Posterior vena cava (tissue), 2 donors: Measurements from ENCODE around the gene CST9L. TPM values are rescaled to one million over a fixed set of nuclear protein-coding genes. Genes with fewer than 3 reads are reported as not detected.
A peak's percentile ranks its signal among the peaks of the same experiment; 100 is the strongest.

Experiments used
- DNase-seq: peaks from one replicate; pipeline ENCODE4 v3.0.0-alpha.2; 2020; ENCODE audit warnings: low spot score
- intact Hi-C, 2 donors: fragments of 100-400 bp; cut with DNase I; formaldehyde crosslinking; loops; one replicate each; pipeline versions ENCODE4 v1.14.1 to v1.14.2; 2022 to 2023
- long read RNA-seq, 2 donors: library from polyadenylated mRNA; unstranded; transcript quantifications; one replicate each; pipeline ENCODE4 v2.0.0, GENCODE V29; 2020 to 2021
- total RNA-seq, 2 donors: library from RNA; stranded (reverse); fragmentation: NEBNext Ultra II Directional; extraction: Animal tissue kit (Norgen Biotek cat#: 25700); gene quantifications; one replicate each; pipeline ENCODE4 v1.2.1, GENCODE V29; 2021
- donor health status: DM: yes; HTN: yes; CAD: no.
- donor health status: DM: yes; HTN: yes; CAD: no.

Gene CST9L, protein sequence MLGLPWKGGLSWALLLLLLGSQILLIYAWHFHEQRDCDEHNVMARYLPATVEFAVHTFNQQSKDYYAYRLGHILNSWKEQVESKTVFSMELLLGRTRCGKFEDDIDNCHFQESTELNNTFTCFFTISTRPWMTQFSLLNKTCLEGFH
- not detected for total RNA-seq
- long read RNA-seq, donor 1: 0 reads
- long read RNA-seq, donor 2: 0 reads

DNA sequence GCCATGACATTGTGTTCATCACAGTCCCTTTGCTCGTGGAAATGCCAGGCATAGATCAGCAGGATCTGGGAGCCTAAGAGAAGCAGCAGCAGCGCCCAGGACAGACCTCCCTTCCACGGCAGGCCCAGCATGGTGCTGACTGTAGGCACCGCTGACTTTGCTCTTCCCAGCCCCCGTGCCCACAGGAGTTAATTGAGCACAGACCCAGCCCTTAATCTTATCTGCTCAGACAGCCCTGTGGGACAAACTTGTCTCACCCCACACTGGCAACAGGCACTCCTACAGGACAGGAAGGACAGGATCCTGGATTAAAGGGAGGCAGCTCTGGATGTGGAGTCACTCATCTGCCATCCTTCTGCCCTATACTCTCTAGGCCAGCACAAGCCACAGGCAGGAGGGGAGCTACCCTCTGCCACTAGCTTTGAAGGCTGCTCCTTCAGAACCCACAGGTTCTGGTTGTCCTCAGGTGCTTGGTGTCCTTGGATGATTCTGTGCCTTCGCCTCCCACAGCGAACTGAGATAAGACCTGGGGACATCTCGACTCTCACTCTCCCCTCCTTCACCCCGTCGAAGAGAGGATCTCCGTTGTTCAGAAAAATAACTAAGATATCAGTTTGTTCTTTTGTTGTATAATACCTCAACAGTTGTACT, at the start of gene CST9L:
Gene CST9L, minus strand, starts transcription at position 165 of the 651 bp plus-strand sequence. Its CDS starts 34 bp downstream, at position 131.
- intact Hi-C loops: no loop called here
- DNase-seq: peak; percentile 48

DNA sequence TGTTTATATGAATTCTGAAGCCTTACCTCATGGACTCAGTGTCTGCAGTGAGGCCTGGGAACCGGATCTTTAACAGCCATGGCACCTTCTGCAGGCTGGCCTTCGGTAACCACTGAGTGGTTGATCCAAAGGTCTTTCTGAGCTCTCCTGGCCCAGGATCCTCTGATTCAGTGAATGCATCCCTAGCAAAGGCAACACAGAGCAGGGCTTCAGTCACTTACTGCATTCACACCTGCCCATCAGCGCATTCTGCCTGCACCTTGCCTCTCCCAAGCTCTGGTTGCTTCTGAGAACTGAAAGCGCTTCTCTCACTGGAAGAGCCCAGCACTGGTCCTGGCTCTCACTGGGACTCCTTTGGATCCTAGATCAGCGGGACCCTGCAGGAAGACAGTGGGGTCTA, 45.9 kb upstream of the CST9L start:
- DNase-seq: no peak
- intact Hi-C loops: no loop called here

- DNase-seq: no peak
- intact Hi-C loops: no loop called here
These were observed 45.4 kb upstream of the CST9L start for GRCh38 chr20:23613676-23614075.

DNA sequence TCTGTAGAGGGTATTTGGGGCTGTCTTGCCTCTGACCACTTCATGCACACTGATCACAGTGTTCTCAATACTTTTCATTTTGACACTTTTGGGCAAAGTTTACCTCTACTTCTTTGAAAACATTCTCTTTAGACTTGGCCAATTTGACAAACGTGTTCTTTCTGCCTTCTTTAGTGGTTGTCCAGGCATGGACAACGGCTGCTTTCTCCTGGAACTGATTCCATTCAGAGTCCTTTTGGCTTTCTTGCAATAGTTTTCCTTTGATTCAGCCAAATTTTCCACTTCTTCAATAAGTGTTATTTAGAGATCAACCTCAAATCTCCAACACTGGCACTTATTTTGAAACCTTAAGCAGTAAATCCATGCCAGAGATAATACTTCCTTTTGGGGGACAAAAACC, 44.1 kb upstream of the CST9L start:
- intact Hi-C loops: no loop called here
- DNase-seq: no peak

GRCh38 chr20:23609486-23610109, 41.3 kb upstream of the CST9L start:
- DNase-seq: no peak
- intact Hi-C loops: loop anchor here in 1 of 2 donors (5.0 kb wide), 1 partner anchor 167 kb away; no protein-coding TSS in a partner anchor

GRCh38 chr20:23608251-23608846, 40.1 kb upstream of the CST9L start:
- no peak for DNase-seq
- intact Hi-C loops: loop anchor here in 1 of 2 donors (5.0 kb wide), 1 partner anchor 166 kb away; no protein-coding TSS in a partner anchor

DNA sequence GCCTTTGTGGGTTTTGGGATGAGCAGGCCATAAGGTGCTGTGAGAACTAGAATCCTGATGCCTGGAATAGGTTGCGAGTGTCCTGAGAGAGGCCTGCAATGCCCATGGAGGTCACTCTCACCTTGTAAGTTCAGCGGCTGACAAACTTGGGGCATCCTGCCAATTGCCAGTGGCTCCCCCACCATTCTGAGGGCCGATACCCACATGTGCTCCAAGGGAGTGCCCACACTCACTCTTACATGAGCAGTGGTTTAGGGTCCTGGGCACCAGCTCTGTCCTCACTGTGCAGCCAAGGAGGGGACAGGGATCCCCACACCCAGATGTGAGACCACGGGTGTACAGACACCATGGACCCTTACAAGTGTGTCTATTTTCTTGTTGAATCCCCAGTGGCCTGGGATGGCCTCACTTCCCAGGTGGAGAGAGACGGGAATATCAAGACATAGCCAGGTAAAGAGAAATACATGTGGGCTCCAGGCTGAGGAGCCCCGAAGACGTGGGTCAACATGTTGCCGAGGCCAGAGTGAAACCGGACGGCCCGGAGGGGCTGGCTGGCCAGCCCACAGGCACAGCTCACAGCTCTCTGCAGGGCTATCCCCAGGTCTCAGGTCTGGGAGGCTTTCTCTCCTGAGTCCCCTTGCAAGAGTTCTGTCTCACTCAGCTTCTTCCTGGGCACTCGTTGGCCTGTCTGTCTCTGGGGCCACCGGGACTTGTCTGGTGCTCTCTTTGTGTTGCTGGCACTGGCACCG, 39.4 kb upstream of the CST9L start:
- intact Hi-C loops: loop anchor here in 1 of 2 donors (5.0 kb wide), 1 partner anchor 165 kb away; no protein-coding TSS in a partner anchor

GRCh38 chr20:23606652-23607049, 38.4 kb upstream of the CST9L start:
- DNase-seq: peak; percentile 92
- intact Hi-C loops: loop anchor here in 1 of 2 donors (5.0 kb wide), 1 partner anchor 164 kb away; no protein-coding TSS in a partner anchor

More for the DNA sequence above, 39.4 kb upstream of the CST9L start:
- no peak for DNase-seq

DNA sequence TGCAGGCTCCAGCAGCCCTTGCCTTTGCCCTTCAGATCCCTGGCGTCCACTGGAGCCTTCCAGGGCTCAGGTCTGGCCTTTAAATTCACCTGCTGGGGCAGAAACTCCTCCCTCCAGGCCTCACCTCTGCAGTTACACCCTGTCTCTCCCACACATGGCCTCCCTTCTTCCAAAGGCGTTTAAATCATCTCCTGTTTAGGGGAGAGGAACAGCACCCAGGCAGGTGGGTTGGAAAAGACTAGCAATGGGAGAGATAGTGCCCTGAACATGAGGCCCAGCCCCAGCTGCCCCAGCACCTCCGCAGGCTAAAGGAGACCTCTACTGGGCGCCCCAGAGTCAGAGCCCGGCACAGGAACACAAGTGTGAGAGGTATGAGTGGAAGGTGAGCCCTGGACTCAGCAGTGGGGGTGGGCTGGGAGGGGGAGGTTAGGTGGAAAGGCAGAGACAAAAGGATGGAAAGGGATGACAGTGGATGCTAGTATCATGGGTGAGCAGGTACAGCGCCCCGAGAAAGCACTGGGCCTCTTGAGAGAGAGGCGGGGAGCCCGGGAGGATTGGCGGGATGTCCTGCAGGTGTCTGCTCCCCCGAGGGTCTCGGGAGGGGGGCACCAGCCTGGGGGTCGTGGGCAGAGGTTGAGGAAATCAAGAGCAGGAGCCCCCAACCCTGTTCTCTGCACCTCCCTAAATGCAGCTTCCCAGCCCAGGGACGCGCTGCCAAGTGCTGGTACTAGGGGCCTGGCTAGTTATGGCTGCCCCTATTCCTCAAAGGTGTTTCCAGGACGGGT, 37.8 kb upstream of the CST9L start, which contains the start of gene CST9:
Gene CST9, minus strand, starts transcription at position 51 of the 785 bp plus-strand sequence. CDS start 53 bp downstream, outside the sequence.
- DNase-seq: no peak
- intact Hi-C loops: loop anchor here in 1 of 2 donors (5.0 kb wide), 1 partner anchor 164 kb away; no protein-coding TSS in a partner anchor

- intact Hi-C loops: no loop called here
These were observed 36.0 kb upstream of the CST9L start for GRCh38 chr20:23604306-23604705.

DNA sequence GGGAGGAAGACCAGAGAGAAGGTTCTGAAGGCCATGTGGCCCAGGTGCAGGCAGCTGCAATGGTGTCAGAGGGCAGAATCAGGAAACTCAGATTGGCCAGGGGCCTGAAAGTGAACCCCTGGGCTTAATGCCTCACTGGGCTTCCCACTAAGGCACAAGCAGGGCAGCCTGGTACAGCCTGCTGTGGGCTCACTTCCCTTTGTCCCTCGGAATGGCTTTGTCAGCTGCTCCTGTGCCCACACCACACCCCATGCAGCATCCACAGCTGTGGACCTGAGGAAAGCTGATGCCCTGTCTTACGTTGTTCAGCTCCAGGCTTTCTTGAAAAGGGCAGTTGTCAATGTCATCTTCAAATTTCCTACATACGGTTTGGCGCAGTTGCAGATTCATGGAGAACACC, 35.0 kb upstream of the CST9L start:
- no peak for DNase-seq
- intact Hi-C loops: no loop called here

More at GRCh38 chr20:23604306-23604705, 36.0 kb upstream of the CST9L start:
- no peak for DNase-seq

DNA sequence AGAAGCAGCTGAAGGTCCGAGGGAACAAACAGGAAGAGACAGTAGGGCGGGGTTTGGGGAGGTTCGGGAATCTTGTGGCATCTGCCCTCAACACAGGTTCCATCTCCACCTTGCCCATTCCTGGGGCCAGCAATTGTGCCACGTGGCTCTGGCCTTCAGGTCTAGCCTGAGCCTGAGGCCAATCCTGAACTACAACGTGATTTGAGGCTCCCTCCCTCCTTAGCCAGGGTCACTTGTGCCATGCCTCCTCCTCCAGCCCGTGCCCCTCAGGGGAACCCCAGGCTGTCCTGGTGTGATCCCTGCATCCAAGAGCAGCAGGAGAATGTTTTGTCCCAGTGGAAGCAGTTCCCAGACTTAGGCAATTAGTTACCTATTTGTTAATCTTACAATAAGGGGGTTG, 34.4 kb upstream of the CST9L start:
- DNase-seq: no peak
- intact Hi-C loops: no loop called here

GRCh38 chr20:23602241-23602640, 34.0 kb upstream of the CST9L start:
- intact Hi-C loops: no loop called here
- DNase-seq: no peak

DNA sequence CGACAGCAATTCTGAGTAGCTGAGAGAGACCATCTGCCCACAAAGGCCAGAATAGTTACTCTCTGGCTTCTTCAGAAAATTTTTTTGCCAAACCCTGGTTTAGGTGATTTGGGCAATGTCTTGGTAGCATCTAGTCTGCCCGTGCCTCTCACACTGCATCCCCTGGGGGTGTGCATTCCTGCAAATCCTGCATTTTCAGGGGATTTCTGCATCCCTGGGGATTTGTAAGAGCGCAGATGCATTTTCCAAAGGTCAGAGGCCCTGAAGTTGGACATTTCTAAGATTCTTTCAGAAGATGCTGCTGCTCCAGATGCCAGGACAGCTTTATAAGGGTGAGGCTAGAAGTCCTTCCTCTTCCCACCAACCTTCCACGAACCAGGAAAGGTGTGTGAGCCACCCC, 33.4 kb upstream of the CST9L start:
- intact Hi-C loops: no loop called here

DNA sequence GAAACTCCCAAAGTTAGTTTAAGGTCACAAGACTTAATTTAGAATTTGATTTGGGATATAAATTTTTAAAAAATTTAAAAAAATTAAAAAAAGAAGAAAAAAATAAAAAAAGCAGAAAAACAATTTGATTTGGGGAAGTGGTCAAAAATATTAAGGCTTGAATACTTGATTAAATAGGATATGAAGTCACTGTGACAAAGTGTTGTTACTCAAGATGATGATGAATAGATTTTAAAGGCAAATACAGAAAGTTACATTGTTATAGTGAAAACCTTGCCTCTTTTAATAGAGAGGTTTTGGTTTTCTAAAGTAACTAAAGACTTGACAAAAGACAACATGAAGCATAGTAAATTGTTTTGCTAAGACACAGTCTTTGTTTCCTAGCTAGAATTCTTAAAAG, 30.2 kb upstream of the CST9L start:
- intact Hi-C loops: no loop called here
- no peak for DNase-seq

More for the DNA sequence above, 33.4 kb upstream of the CST9L start:
- DNase-seq: no peak

GRCh38 chr20:23596579-23597250, 28.4 kb upstream of the CST9L start:
- DNase-seq: no peak
- intact Hi-C loops: no loop called here

DNA sequence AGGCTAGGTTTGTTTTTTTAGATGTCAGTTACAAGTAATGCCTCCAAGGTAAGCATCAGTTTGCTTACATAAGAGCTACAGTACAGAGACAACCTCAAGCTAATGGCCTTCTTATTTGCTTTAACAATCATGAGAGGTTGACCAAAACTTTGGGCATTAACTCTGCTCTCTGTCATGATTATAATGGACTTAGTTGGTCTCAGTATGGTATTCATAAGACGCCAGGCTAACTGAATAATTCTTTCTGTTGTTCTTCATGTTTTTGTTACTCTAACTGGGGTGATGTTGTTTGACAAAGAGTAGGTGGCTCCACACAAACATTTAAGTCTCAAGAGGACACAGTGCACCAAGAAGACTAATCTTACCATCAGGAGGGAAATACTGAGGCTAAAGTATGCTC, 27.7 kb upstream of the CST9L start:
- intact Hi-C loops: no loop called here

More for the DNA sequence above, 27.7 kb upstream of the CST9L start:
- DNase-seq: no peak
